ENCODE data around the gene PRG2.

PRG2 gene

DNA sequence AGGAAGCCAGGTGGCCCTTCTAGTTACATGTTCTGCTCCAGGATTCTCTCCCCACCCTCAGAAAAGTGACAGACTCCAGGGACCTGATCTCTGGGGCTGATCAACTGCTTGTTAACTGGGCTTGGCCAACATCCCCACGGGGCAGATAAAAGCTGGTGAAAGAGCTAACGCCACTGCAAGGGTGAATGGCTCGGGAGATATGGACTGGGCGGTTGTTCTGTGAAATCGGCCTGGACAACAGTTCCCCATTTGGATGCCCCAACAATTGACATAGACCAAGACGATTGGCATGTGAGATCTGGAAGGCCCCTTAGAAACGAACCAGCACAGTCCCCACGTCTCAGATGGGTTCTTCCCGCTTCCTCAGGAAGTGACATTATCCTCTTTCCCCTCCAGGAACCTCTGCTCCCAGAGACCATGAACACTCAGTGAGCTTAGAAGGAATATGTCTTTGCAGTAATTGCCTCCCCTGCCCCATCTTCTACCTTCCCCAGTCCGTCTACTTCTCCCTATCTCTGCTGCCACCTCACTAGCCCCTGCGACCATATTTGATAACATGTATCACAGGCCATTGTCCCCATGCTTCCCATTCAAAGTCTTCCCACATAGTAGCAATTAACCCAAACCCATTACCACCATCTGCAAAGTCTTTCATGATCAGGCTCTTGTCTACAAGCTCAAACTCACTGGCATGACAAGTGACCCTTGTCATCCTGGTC lies 5.6 kb upstream of the PRG2 start:
- H3K4me2 ChIP-seq (ENCODE audit: low read length), result no peak overlapping the region
- no peak overlapping the region for H3K27ac ChIP-seq
- H3K9ac ChIP-seq, result no peak overlapping the region
- no peaks in the 10 kb centered on the region for H3K9me3 ChIP-seq (ENCODE audit: control insufficient read depth, low read length)
- H3K4me3 ChIP-seq (ENCODE audit: low read depth, low read length), result no peak overlapping the region
- TF ChIP-seq, protein P1, sequence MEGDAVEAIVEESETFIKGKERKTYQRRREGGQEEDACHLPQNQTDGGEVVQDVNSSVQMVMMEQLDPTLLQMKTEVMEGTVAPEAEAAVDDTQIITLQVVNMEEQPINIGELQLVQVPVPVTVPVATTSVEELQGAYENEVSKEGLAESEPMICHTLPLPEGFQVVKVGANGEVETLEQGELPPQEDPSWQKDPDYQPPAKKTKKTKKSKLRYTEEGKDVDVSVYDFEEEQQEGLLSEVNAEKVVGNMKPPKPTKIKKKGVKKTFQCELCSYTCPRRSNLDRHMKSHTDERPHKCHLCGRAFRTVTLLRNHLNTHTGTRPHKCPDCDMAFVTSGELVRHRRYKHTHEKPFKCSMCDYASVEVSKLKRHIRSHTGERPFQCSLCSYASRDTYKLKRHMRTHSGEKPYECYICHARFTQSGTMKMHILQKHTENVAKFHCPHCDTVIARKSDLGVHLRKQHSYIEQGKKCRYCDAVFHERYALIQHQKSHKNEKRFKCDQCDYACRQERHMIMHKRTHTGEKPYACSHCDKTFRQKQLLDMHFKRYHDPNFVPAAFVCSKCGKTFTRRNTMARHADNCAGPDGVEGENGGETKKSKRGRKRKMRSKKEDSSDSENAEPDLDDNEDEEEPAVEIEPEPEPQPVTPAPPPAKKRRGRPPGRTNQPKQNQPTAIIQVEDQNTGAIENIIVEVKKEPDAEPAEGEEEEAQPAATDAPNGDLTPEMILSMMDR (IDR thresholded peaks at IDR 0.05), result no peak
- H3K36me3 ChIP-seq (ENCODE audit: control insufficient read depth, insufficient read depth, low read length), result no peaks in the 10 kb centered on the region
- H3K27me3 ChIP-seq (ENCODE audit: control insufficient read depth, insufficient read depth, low read length), result no peaks in the 10 kb centered on the region
- H3K79me2 ChIP-seq, result no peaks in the 10 kb centered on the region
- H3K4me1 ChIP-seq, result no peaks in the 10 kb centered on the region
- no peak overlapping the region for H2AFZ ChIP-seq

- TF ChIP-seq, protein P1 (IDR thresholded peaks at IDR 0.05), result no peak
- no peak overlapping the region for H3K4me2 ChIP-seq (ENCODE audit: low read length)
- H3K4me1 ChIP-seq, result no peaks in the 10 kb centered on the region
- H3K4me3 ChIP-seq (ENCODE audit: low read depth, low read length), result no peak overlapping the region
- H3K27me3 ChIP-seq (ENCODE audit: control insufficient read depth, insufficient read depth, low read length), result no peaks in the 10 kb centered on the region
- H3K27ac ChIP-seq, result no peak overlapping the region
- H3K9me3 ChIP-seq (ENCODE audit: control insufficient read depth, low read length), result no peaks in the 10 kb centered on the region
- H3K79me2 ChIP-seq, result no peaks in the 10 kb centered on the region
- no peak overlapping the region for H3K9ac ChIP-seq
- no peaks in the 10 kb centered on the region for H3K36me3 ChIP-seq (ENCODE audit: control insufficient read depth, insufficient read depth, low read length)
- H2AFZ ChIP-seq, result no peak overlapping the region
These were observed 3.9 kb upstream of the PRG2 start for GRCh38 chr11:57394203-57394965.

DNA sequence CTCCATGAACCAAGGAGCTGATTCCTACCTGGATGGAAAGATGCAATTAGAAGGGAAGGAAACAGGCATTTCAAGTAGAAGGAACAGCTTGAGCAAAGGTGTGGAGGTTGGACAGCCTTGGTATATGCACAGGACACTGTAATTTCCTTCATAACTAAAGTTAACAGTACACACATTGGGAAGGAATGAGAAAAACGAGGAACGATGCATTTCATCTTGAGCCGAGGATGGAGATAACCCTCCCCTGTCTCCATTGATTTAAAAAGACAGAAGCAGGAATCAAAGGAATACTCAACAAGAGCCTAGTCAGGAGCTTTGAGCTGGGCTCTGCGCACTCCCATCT lies 2.3 kb upstream of the PRG2 start:
- Histone ChIP-seq H3K4me1 (no peaks in the 10 kb centered on the region), H3K27ac (no peak overlapping the region), H3K4me3 (ENCODE audit: low read depth, low read length) (no peak overlapping the region), H3K36me3 (ENCODE audit: control insufficient read depth, insufficient read depth, low read length) (no peaks in the 10 kb centered on the region), H3K9me3 (ENCODE audit: control insufficient read depth, low read length) (no peaks in the 10 kb centered on the region), H3K79me2 (no peaks in the 10 kb centered on the region), H3K9ac (no peak overlapping the region), H2AFZ (no peak overlapping the region), H3K4me2 (ENCODE audit: low read length) (no peak overlapping the region), H3K27me3 (ENCODE audit: control insufficient read depth, insufficient read depth, low read length) (no peaks in the 10 kb centered on the region)
- TF ChIP-seq, protein P1 (IDR thresholded peaks at IDR 0.05), result no peak

DNA sequence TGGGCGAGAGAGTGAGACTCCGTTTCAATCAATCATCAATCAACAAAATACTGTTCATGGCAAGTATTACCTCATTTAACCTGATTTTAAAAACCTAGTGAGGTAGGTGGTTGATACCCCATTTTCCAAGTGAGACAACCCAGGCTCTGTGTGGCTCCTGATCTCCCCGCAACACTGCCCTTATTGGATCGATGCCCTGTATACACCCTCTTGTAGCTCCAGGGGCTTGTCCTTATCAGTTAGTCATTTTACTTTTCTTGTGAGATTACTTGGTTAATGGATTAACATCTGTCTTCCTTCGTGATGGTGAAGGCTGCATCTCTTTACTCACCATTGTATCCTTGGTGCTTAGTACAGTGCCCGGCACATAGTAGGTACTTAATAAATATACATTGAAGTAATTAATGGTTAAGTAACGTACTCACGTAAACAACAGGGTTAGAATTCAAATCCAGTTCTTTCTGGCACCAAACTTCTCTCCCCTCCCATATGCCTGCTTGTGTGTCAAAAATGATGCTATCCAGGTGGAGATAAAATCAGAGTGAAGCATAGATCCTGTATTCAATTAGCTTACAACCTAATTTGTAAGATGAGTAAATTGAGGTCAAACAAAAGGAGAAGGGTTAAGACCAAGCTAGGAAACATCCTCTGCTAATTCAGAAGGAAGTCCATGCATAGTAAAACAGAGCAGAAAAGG lies 1.8 kb upstream of the PRG2 start:
- Histone ChIP-seq H3K9me3 (ENCODE audit: control insufficient read depth, low read length) (no peaks in the 10 kb centered on the region), H2AFZ (no peak overlapping the region), H3K4me2 (ENCODE audit: low read length) (no peak overlapping the region), H3K36me3 (ENCODE audit: control insufficient read depth, insufficient read depth, low read length) (no peaks in the 10 kb centered on the region), H3K79me2 (no peaks in the 10 kb centered on the region), H3K27me3 (ENCODE audit: control insufficient read depth, insufficient read depth, low read length) (no peaks in the 10 kb centered on the region), H3K4me1 (no peaks in the 10 kb centered on the region), H3K9ac (no peak overlapping the region), H3K27ac (no peak overlapping the region), H3K4me3 (ENCODE audit: low read depth, low read length) (no peak overlapping the region)
- TF ChIP-seq, protein P1 (IDR thresholded peaks at IDR 0.05), result no peak

Measured in parathyroid adenoma (tissue), 2 donors.